MM.1S (cell line): ENCODE measurements around the gene NCAPD3.

ENCODE experiments used
- DNase-seq: peaks from one replicate; pipeline ENCODE4 v3.0.0-alpha.2; 2015
- H2AFZ ChIP-seq: fragments of 300-600 bp; sonication (generic); 2 replicates; pipeline ENCODE4 v1.6.0; 2016; ENCODE audit warnings: antibody characterized with exemption, low read length
- H3F3A ChIP-seq: fragments of 300-600 bp; sonication (generic); 2 replicates; pipeline ENCODE4 v1.6.1; 2016; ENCODE audit warnings: mild to moderate bottlenecking, antibody characterized with exemption, low read length, moderate library complexity, mixed read lengths; ENCODE audit not compliant: insufficient read depth
- H3K27ac ChIP-seq: fragments of 300-600 bp; sonication (generic); 2 replicates; pipeline ENCODE4 v1.5.1; 2016; ENCODE audit warnings: mild to moderate bottlenecking, low read length
- H3K27me3 ChIP-seq: fragments of 300-600 bp; sonication (generic); replicated peaks from 2 replicates; pipeline ENCODE4 v1.6.0; 2016; ENCODE audit warnings: low read length; ENCODE audit not compliant: insufficient read depth
- H3K36me3 ChIP-seq: fragments of 300-600 bp; sonication (generic); replicated peaks from 2 replicates; pipeline ENCODE4 v1.6.1; 2016; ENCODE audit warnings: mild to moderate bottlenecking, low read length, mixed read lengths; ENCODE audit not compliant: insufficient read depth
- H3K4me1 ChIP-seq: fragments of 300-600 bp; sonication (generic); 2 replicates; pipeline ENCODE4 v1.6.1; 2016; ENCODE audit warnings: low read length, mixed read lengths
- H3K4me2 ChIP-seq: fragments of 300-600 bp; sonication (generic); 2 replicates; pipeline ENCODE4 v1.6.0; 2016; ENCODE audit warnings: low read depth, low read length
- H3K4me3 ChIP-seq: fragments of 300-600 bp; sonication (generic); 2 replicates; pipeline ENCODE4 v1.5.1; 2016; ENCODE audit warnings: low read length, mixed read lengths
- H3K79me2 ChIP-seq: fragments of 300-600 bp; sonication (generic); 2 replicates; pipeline ENCODE4 v1.6.1; 2016; ENCODE audit warnings: mixed run types, low read length, mixed read lengths
- H3K9ac ChIP-seq: fragments of 300-600 bp; sonication (generic); 2 replicates; pipeline ENCODE4 v1.6.1; 2016; ENCODE audit warnings: low read length, mixed read lengths
- H3K9me2 ChIP-seq: fragments of 300-600 bp; sonication (generic); replicated peaks from 2 replicates; pipeline ENCODE4 v1.6.1; 2016; ENCODE audit warnings: mild to moderate bottlenecking, low read length, mixed read lengths; ENCODE audit not compliant: insufficient read depth
- H3K9me3 ChIP-seq: fragments of 300-600 bp; sonication (generic); replicated peaks from 2 replicates; pipeline ENCODE4 v1.6.1; 2016; ENCODE audit warnings: mild to moderate bottlenecking, low read length, mixed read lengths; ENCODE audit not compliant: insufficient read depth
- H4K20me1 ChIP-seq: fragments of 300-600 bp; sonication (generic); 2 replicates; pipeline ENCODE4 v1.6.1; 2016; ENCODE audit warnings: mild to moderate bottlenecking, low read length, moderate library complexity, mixed read lengths; ENCODE audit not compliant: insufficient read depth
- EZH2 ChIP-seq: fragments of 300-600 bp; sonication (generic); optimal IDR thresholded peaks from 2 replicates; pipeline ENCODE3; 2017; ENCODE audit warnings: low read depth, mild to moderate bottlenecking, antibody characterized with exemption, low read length, mixed read lengths
- EZH2phosphoT487 ChIP-seq: fragments of 300-600 bp; sonication (generic); IDR thresholded peaks from 2 replicates; pipeline ENCODE4 v1.6.1; 2018; ENCODE audit warnings: antibody characterized with exemption, low read length
- TF ChIP-seq, protein P1 (sequence below): fragments of 300-600 bp; sonication (generic); IDR thresholded peaks from 2 replicates; pipeline ENCODE4 v1.5.1; 2016; ENCODE audit warnings: antibody characterized with exemption, low read length, mixed read lengths

Gene NCAPD3

DNA sequence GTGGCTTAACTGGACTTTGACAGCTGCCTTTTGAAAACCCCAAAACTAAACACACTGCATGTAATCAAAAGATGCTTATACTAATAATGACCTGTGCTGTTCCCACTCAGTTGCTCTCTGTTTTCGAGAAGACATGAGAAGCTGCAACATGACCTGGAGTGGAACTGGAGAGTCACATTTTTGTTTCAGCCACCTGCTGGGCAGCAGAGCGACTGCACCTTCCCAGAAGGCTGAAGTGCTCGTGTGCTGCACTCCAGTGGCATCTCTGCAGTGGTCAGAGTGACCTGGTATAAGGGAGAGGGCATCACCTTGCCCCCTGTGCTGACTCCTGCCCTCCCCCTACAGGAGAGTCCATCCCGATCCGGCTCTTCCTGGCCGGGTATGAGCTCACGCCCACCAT is 20.8 kb upstream of the NCAPD3 start:
- Histone ChIP-seq H4K20me1 (no peaks in the 10 kb centered on the region), H3K4me2 (no peak overlapping the region), H3F3A (peaks cover 18% of the 10 kb centered on the region; the same call in 1 of the 2 replicates), H3K27ac (no peak overlapping the region), H3K36me3 (no peaks in the 10 kb centered on the region; the same call in 1 of the 2 replicates), H3K27me3 (no peaks in the 10 kb centered on the region), H3K79me2 (no peaks in the 10 kb centered on the region), H3K9ac (no peak overlapping the region), H3K9me2 (no peaks in the 10 kb centered on the region), H3K4me1 (peaks cover 17% of the 10 kb centered on the region), H2AFZ (no peak overlapping the region), H3K9me3 (no peaks in the 10 kb centered on the region), H3K4me3 (no peak overlapping the region)
- TF ChIP-seq, protein P1, sequence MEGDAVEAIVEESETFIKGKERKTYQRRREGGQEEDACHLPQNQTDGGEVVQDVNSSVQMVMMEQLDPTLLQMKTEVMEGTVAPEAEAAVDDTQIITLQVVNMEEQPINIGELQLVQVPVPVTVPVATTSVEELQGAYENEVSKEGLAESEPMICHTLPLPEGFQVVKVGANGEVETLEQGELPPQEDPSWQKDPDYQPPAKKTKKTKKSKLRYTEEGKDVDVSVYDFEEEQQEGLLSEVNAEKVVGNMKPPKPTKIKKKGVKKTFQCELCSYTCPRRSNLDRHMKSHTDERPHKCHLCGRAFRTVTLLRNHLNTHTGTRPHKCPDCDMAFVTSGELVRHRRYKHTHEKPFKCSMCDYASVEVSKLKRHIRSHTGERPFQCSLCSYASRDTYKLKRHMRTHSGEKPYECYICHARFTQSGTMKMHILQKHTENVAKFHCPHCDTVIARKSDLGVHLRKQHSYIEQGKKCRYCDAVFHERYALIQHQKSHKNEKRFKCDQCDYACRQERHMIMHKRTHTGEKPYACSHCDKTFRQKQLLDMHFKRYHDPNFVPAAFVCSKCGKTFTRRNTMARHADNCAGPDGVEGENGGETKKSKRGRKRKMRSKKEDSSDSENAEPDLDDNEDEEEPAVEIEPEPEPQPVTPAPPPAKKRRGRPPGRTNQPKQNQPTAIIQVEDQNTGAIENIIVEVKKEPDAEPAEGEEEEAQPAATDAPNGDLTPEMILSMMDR, result peak; percentile 49
- no peak for TF ChIP-seq EZH2phosphoT487
- no peak for TF ChIP-seq EZH2
- peak; percentile 49 for DNase-seq

DNA sequence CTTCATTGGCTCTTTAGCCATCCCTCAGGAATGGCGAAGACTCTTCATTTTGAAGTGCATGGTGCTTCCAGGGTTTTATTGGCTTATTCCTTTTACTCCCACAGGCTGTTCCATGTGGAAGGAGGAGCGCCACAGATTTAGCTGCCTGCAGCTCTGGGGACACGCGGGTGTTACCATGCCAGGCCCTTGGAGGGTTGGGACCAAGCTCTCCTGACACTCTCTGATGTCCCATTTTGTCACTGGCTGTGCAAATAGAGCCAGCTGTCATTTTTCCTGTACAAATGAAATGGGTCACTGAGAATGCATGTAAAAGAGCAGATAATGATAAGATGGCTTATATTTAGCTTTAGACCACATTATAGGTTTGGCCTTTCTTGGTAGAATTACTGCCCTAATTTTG is 20.1 kb upstream of the NCAPD3 start:
- no peak overlapping the region for H3K4me3 ChIP-seq
- no peaks in the 10 kb centered on the region for H3K27me3 ChIP-seq
- H3F3A ChIP-seq, result peaks cover 12% of the 10 kb centered on the region; the same call in 1 of the 2 replicates
- H3K9me3 ChIP-seq, result no peaks in the 10 kb centered on the region
- no peaks in the 10 kb centered on the region for H3K9me2 ChIP-seq
- no peak overlapping the region for H3K4me2 ChIP-seq
- H3K36me3 ChIP-seq, result no peaks in the 10 kb centered on the region; the same call in 1 of the 2 replicates
- no peaks in the 10 kb centered on the region for H3K79me2 ChIP-seq
- no peak overlapping the region for H3K9ac ChIP-seq
- DNase-seq, result no peak
- no peaks in the 10 kb centered on the region for H4K20me1 ChIP-seq
- TF ChIP-seq EZH2 (no peak), EZH2phosphoT487 (no peak)
- TF ChIP-seq, protein P1, result no peak
- no peak overlapping the region for H2AFZ ChIP-seq
- peaks cover 12% of the 10 kb centered on the region for H3K4me1 ChIP-seq
- no peak overlapping the region for H3K27ac ChIP-seq

DNA sequence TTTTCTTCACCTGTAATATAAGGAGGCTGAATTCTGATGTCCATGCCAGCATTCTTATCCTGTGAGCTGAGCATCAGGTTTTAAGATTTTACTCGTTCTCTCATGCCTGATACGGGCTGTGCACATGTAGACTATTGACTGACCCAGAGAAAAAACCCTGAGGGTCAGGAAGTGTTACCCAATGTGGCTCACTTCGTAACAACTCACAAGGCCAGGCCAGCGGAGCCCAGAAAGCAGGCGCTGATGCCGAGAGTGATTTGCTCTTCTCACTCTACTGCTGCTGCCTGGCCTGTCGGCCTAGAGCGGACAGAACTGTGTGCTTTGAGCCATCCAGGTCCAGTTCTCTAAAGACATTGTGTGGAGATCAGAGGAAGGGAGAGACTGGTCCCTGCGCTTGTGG is 18.6 kb upstream of the NCAPD3 start:
- no peaks in the 10 kb centered on the region for H3K9me3 ChIP-seq
- DNase-seq, result no peak
- no peaks in the 10 kb centered on the region for H3K9me2 ChIP-seq
- H3K79me2 ChIP-seq, result no peaks in the 10 kb centered on the region
- no peaks in the 10 kb centered on the region for H3K27me3 ChIP-seq
- no peaks in the 10 kb centered on the region for H3F3A ChIP-seq
- no peak overlapping the region for H3K4me2 ChIP-seq
- no peak overlapping the region for H3K9ac ChIP-seq
- H3K4me3 ChIP-seq, result no peak overlapping the region
- no peak overlapping the region for H3K27ac ChIP-seq
- H3K36me3 ChIP-seq, result no peaks in the 10 kb centered on the region; the same call in 1 of the 2 replicates
- no peaks in the 10 kb centered on the region for H4K20me1 ChIP-seq
- H3K4me1 ChIP-seq, result no peaks in the 10 kb centered on the region
- TF ChIP-seq, protein P1, result no peak
- TF ChIP-seq EZH2phosphoT487 (no peak), EZH2 (no peak)
- no peak overlapping the region for H2AFZ ChIP-seq
